CD4-positive, alpha-beta T cell treated with Interleukin-17A for 4 hours (primary cell): Measurements from ENCODE around the gene CNP.
A peak's percentile ranks its signal among the peaks of the same experiment; 100 is the strongest.
"Not testable (repeated sequence)": the region's sequence is repeated elsewhere in the genome, so short reads cannot be mapped to it uniquely, and the experiment has no call there.

Experiments used
- DNase-seq: peaks from one replicate; pipeline ENCODE4 v3.0.0-alpha.2; 2020; ENCODE audit warnings: mixed read lengths

The CNP gene

DNA sequence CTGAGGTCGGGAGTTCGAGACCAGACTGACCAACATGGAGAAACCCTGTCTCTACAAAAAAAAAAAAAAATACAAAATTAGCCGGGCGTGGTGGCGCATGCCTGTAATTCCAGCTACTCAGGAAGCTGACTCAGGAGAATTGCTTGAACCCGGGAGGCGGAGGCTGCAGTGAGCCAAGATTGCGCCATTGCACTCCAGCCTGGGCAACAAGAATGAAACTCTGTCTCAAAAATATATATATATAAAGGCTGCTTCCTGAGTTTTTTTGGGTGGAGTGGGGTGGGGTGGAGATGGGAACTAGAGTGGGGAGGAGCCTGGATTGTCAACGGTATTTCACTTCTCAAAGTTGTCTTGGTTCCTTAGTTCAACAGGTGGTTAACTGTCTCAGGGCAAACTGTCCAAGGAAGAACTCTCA, 43.7 kb downstream of the CNP start:
- not testable (repeated sequence) for DNase-seq

DNA sequence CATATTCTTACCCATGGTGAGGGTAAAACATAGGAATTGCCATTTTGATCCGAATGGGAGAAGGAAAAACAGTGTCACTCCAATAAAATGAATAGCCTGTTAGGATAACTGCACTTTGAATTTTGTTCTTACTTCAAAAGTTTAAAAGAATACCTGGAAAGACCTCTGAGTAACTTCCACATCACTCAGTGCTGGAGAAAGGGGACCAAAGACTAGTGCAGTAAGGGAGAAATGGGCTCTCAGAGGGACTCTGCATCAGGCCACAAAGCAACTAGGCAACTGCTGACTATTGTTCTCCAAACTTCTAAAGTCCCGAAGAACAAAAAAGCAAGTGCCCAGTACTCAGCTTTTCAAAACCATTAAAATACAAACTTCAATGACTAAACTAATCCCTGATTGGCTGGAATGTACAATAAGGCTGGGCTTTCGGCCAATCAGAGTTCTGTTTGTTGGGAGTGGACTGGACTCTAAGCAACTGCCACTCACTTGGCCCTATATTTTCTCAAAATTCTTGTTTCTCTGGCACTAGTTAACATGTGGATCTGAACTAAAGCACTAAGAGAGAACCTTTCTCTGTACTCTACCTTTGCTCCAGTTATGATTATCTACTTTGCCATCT, 44.4 kb downstream of the CNP start:
- DNase-seq = no peak

GRCh38 chr17:42012363-42012762, 45.8 kb downstream of the CNP start:
- not testable (repeated sequence) for DNase-seq

GRCh38 chr17:42013740-42014139, 47.1 kb downstream of the CNP start:
- not testable (repeated sequence) for DNase-seq

DNA sequence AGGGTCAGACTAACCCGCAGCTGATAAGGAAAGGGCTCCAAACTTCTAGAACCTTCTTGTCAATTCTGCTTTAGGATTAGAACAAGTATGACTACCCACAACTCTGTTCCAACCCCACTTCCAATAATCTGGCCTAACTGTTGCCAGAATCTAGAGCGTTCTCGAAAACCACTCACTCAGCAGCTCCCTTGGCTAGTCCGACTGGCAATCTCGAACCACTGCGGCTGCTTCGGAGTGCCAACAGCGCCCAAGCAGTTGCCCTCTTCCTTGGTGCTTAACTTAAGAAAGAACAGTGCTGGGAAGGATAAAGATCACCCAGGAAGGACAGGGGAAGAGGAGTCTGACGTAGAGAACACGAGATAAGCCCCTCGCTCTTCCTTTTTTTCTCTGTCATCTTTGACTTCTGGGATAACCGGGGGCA, 49.8 kb downstream of the CNP start:
- DNase-seq = peak; percentile 16

GRCh38 chr17:42016941-42017865, 50.6 kb downstream of the CNP start, which contains the start of gene DNAJC7:
TSS of gene DNAJC7 (minus strand) at chr17:42017439. CDS start at chr17:42017416, 23 bp downstream.
- DNase-seq = peak; percentile 89

- no peak for DNase-seq
Observed at GRCh38 chr17:42017866-42018200, 51.2 kb downstream of the CNP start.

GRCh38 chr17:42018339-42018738, 51.7 kb downstream of the CNP start:
- DNase-seq = no peak

DNA sequence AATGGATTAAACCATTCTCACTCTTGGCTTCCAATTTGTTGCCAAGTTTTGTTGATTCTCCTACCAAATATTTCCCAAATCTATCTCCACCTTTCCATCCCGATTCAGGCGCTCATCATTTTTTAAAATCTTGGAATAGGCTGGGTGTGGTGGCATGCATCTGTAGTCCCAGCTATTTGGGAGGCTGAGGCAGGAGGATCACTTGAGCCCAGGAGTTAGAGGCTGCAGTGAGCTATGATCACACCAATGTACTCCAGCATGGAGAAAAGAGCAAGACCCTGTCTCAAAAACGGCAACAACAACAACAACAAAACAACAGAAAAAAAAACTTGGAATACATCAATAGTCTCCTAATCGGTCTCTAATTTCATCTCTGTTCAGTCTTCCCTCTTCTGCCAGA, 52.4 kb downstream of the CNP start:
- no peak for DNase-seq

DNA sequence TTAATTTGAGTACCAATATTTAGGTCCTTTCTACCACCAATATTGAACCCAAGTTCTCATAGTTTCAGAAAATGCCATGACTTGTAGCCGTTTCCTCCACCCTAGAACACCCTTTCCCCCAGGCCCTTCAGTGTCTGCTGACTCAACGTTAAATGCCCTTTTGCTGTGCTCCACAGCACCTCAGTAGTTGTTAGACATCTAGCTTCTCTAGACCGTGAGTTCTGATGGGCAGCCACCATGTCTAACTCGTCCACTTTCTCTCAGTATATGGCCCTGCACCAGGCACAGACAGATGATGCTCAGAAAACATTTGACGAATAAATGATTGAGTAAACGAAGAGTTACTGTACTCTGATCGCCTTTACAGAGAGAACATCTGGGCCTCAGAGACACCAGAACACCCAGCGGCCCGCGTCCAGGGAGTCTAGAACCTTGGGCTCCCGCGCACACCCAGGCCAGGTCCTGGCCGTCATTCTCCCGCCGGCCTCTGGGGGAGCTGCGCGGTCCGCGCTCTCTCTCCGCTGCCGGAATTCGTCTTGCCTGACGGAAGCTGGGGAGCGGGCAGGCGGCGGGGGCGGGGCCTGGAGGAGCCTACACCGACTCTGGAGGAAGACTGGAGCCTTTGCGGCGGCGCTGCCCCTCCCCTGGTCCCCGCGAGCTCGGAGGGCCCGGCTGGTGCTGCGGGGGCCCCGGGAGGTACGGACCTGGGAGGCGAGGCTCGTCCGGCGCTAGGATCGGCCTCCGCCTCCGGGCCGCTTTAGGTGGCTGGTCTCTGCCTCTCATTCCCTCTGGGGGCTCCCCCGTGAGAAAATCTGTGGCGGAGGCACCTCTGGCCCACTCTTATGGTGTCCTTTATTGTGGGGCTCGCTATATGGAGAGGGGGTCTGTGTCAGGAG, 53.2 kb downstream of the CNP start, which contains the start of gene NKIRAS2:
NKIRAS2 (plus strand) TSS at position 582 of the 896 bp plus-strand sequence. CDS start 1,488 bp downstream, outside the sequence.
- peak; percentile 95 for DNase-seq

GRCh38 chr17:42020845-42021244, 54.2 kb downstream of the CNP start:
- DNase-seq = not testable (repeated sequence)

DNA sequence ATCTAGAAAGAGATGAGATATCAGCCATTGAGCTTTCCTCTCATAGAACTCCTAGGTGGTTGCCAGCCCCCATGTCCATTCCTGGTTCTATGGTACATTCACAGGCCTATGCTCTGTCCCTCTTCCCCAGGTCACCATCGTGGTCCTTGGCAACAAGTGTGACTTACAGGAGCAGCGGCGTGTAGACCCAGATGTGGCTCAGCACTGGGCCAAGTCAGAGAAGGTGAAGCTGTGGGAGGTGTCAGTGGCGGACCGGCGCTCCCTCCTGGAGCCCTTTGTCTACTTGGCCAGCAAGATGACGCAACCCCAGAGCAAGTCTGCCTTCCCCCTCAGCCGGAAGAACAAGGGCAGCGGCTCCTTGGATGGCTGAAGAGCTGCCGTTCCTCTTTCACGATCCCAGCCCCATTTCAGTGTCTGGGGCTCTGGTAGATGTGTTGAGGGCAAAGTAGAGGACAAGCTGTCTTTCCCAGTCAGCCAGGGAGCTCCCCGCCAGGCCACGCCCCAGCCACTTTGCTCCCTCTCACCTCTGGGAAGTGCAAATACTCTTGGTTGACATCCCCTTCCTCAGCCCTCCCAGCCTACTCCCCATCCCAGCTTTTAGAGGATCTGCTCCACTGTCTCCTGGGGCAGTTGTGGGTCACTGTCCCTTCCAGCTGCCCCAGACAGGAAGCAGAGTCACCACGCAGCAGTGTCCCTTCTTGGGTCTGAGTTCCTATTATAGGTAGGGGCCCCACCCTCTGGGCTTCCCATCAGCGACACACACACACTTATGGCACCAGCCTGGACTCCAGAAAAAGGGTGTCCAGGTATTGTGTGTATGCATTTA, 57.1 kb downstream of the CNP start:
- no peak for DNase-seq

DNA sequence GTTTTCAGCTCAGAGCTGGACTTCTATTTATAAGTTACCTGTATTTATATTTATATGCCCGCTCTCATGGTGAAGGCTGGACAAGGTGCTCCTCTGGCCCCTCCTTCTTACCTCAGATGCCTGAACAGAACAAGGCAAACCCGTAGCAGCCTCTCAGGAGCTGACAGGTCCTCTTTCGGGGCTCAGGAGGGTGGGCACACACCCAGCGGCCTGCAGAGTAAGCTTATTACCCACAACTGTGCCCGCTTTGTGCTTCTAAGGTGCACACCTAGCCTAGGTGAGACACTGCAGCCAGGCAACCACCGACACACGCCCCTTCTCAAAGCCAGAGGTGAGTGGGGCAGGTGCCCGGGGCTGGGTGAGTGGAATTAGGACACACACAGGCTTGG, 58.6 kb downstream of the CNP start:
- DNase-seq = no peak

- no peak for DNase-seq
Observed at GRCh38 chr17:42025936-42026335, 59.3 kb downstream of the CNP start.

DNA sequence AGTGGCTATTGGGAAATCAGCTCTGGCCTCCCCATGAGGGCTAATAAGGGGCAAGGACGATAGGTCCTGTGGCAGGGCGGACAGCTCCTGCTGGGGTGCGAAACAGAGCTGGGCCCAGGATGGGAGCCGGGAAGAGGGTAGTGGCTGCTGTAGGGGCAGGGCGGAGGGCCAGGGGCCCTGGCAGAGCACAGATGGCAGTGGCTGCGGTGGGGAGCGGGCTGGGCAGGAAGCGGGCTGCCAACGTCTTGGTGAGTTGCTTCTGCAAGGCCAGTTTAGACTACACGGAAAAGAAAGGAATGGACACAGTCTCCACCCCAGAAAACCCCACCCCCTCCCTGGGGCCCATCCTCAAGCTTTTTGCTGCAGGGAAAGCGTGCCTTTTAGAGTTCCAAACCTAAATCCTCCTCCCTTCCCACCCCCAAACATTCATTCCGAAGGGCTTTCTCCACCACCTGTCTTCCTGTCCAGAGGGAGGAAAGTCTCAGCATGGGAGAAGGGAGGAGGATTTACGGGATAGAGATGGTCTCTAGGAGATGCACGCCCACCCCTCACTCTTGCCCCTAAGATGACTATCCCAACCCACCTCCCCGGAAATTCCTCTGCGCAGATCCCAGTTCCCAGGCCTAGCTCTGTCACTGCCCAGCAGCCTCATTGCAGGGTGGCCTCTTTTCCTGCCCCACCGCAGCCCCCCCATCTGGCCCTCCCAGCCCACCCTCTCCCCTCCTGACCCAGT, 60.4 kb downstream of the CNP start:
- DNase-seq = no peak
